GM19463 (cell line): ENCODE data around the gene ATP2A3.

Source experiments
- ATAC-seq: cut with Tn5 transposase; IDR thresholded peaks from one replicate; pipeline ENCODE4 v1.9.1; 2021; ENCODE audit warnings: mild to moderate bottlenecking, moderate library complexity; ENCODE audit not compliant: unreplicated experiment

ATP2A3 gene

DNA sequence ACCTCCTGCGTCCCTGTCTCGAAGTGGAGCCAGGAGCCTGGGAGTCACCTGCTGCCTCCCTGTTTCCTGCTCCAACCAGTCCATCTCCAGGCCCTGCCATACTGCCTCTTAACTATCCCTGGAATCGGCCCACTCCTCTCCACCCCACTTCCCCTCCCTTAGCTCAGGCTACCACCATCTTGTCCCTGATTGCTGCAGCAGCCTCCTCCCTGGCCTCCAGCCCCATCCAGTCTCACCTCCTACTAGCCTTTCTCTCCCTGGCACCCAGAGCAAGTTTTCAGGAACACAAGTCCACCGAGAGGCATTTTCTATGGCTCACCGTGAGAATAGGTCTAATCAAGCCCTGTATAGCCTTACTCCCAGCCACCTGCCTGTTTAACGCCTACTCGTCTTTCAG, 70.5 kb downstream of the ATP2A3 start:
- ATAC-seq = no peak

DNA sequence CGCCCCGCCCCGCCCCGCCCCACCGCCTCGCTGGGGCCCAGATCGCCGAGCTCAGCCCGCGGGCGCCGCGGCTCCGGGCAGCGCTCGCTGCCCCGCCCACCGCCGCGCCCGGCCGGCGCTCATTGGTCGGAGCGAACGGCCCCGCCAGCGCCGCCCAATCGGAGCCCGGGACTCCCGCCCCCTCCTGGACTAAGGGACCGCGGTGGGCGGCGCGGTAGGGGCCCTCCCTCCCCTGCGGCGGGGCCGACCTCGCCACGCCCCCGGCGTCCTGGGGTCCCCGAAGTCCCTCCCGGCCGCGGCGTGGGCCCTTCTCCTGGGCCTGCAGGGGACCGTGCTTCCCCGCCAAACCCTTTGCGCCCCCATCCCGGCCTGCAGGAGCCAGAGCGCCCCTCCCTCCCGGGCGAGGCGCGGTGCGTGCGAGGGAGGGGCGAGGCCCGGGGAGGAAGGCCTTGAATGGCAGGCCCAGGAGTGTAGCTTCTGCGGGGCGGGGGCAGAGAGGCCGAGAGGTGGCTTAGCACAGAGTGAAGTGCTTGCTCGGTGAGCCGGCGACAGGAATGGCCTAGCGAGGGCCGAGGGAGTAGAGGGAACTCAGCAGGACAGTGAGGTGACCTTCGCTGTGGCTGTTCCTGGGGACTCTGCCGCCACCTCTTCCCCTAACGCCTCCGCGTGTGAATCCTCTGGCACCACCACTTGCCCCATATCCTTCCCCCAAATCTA, 71.1 kb downstream of the ATP2A3 start, which contains the start of gene CAMKK1:
TSS of gene CAMKK1 (minus strand) at position 51 of the 717 bp plus-strand sequence. CDS start 7,366 bp downstream, outside the sequence.
- ATAC-seq = peak; percentile 92

DNA sequence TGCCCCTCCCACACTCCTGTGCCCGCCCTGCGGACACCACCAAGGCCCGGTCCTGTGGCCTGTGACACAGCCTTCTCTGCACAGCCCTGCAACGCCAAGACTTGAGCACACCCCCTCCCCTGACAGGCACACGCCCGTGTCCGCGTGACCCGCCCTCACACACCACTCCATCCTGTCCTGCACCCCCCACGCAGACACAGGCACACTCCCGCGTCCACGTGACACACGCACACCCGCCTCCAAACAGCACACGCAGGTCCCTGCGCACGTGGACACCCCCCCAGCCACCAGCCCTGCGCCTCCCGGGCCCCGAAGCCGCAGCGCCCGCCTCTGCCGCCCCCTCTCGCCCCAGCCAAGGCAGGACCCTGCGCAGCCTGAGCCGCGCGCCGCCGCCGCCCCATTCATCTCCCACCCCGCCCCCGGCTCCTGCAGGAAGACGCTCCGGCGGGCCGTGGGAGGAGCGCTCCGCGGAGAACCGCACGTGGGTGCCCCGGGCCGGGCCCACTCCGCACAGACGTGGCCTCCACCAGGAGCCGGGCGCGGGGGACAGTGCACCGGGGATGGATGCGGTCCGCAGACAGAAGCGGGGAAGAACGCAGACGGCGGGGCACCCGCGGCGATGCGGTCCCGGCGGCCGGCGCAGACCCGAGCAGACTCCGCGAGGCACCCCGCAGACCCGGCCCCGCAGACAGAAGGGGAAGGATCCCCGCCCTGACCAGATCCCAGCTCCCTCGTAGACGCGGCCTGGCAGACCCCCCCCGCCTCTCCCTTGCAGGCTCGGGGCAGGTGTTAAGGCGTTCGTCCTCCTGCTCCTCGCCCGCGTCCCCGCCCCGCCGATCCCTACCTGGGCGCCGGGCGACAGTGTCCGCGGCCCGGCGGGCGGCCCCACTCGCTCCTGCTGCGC, 71.9 kb downstream of the ATP2A3 start:
- ATAC-seq = no peak

DNA sequence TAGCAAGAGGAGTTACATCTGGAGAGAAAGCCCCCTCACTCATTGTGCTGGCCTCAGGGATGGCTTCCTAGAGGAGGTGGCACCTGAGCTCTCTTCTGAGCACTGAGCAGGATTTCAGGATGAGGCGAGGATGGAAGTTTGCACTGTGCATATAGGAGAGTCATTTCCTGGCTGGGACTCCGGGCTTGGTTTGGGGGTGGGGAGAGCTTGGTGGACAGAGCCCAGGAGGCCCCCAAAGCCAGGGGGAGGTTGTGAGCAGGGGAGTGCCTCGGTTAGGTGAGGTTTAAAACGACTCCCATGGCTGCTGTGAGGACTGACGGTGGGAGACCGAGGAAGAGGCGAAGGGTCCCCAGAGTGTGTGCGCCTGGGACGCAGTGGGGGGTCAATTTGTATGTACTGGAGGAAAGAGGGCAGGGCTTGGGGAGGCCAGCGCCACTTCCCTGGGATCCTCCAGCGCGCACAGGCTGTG, 72.6 kb downstream of the ATP2A3 start:
- ATAC-seq = no peak

DNA sequence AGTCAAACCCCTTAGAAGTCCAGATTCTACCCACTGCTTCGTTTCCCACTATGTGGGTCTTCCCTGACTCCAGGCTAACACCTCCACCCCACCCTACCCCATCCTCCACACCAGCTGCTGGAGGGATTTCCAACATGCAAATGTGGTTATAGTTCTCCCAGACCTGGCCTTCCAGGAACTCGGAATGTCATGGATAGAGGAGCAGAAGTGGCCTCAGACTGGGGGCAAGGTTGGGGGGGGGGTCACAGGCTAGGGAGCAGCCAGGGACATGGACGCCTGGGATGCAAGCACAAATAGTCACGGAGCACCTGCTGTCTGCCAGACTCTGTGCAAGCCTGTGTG, 73.4 kb downstream of the ATP2A3 start:
- no peak for ATAC-seq

DNA sequence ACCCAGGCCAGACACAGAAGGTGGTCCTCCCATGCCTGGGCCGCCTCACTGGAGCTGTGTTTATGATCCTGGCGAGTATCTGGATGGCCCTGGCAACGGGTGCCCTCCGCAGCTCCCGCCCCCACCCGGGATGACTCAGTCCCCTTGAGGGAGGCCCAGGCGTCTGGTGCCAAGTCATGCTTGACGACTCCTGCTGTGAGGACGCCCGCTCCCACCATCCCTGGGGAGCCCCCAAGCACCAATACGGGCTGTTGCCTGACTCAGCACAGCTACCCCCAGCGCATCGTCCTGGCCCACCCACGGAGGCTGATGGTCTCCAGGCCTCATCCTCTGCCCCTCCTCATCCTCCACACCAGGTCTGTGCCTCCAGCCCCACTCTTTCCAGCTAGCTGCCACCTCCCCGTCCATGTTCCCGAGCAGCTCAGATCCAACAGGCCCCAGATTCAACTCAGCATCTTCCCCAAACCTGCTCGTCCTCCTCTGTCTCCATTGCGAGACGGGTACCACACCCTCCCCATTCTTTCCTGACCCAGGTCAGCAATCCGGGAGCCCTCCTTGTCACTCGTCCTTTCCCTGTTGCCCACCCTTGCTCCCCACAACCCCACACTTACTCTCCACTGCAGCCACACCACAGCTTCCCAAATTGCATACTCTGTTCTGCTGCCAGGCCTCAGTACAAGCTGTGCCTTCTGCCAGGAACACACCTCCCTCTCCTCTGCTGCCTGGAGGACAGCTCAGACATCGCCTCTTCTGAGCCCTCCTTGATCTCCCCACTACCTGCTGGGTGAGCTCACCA, 74.0 kb downstream of the ATP2A3 start:
- no peak for ATAC-seq

DNA sequence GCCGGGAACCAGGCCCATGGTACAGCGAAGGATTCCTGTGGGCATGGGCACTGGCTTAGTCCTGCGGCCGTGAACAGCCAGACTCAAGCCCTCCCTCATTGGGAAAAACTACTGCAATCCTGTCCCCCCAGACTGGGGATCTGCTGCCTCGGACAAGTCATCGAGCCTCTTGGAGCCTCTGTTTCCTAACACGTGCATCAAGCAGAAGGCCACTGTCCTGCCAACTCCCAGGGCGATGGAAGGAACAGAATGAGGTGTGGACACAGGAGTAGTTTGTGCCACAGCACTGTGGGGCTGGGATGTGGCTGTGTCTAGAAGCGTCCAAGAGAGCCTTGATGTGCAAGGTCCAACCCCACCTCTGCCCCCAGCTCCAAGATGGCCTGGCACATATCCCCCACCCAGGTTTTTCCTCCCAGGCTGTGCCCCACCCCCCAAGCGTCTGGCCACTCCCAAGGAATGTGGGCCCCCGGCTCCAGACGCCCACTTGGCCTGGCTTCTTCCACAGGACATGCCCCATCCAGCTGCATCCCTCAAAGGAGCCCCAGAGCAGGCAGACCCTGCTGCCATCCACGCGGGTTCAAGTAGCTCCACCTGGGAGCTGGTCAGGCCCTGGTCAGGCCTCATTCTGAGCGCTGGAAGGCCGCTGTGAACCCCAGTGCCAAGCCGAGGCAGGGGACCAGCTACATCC, 74.8 kb downstream of the ATP2A3 start:
- ATAC-seq = no peak

DNA sequence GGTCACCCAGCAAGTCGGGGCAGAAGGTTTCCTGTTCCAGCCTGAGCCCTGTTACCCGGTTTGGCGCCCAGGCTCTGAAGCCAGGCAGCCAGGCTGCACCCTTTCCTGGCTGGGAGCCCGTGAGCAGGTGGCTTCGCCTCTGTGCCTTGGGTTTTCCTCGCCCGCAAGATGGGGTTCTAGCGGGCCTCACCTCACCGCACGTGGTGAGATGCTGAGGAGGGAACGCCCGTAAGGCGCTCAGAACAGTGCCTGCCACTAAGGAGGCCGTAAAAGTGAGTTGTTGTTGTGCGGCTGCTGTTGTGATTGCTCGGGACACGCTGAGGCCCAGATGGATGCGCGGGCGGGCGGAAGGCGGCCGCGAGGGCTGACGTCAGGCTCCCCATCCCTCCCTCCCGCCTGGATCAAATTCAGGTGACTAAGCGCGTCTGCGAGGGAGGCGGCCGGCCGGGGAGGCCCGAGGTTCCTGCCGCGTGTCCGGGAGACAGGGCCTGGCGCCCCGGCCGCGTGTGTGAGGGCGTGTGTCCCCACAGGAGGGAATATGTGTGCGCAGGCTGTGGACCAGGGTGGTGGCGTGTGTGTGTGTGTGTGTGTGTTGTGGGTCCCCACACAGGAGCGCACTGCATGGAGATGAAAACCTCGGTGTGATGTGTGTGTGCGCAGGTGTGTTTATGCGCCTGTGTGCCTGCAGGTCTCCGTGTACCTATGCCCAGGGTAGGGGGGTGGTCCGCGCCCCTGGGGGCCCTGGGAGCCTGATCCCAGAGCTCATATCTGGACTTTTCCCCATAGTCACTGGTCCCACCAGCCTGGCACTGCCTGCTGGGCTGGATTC, 75.7 kb downstream of the ATP2A3 start:
- no peak for ATAC-seq

DNA sequence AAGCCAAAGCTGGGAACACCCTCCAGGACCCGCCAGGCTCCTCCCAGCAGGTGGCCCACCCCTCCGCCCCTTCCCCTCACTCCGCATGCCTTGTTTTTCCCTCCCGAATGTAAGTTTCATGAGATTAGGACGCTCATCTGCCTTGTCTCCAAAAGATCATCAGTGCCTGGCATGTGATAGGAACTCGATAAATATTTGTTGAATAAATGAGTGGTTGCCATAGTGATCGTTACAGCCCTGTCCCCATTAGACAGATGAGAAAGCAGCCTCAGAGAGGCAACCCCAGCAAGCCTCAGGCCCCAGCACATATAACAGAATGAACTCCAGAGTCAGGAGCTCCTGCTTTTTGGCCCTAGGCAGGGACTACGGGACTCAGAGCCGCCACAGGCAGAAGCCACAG, 76.4 kb downstream of the ATP2A3 start:
- ATAC-seq = no peak

DNA sequence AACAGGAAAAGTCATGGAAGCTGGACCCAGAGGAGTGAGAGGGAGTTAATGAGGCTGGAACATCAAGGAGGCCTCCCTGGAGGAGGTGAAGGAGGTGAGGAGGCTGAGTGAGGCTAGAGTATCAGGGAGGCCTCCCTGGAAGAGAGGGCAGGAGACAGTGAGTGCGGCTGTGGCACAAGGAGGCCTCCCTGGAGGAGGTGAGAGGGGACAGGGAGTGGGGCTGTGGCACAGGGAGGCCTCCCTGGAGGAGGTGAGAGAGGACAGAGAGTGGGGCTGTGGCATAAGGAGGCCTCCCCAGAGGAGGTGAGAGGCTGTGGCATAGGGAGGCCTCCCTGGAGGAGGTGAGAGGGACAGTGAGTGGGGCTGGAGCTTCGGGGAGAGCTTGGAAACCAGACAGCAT, 76.8 kb downstream of the ATP2A3 start:
- no peak for ATAC-seq

DNA sequence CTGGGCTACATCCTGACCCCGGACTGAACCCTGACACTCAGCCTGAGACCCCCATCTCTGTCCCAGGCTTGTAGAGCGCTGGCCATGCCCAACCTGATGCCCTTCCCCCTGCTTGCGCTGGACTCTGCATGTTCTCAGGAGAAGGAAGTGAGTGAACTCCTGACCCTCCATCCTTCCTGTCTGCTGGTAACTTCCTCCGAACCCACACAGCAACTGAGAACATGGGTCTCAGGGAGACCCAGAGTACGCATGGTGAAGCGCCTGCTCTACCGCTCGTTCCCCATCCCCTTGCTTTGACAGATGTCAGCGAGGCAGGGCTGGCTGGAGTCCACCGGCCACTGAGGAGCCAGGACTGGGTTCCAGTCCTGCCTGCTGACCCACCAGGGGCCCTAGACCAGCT, 77.5 kb downstream of the ATP2A3 start:
- ATAC-seq = no peak

DNA sequence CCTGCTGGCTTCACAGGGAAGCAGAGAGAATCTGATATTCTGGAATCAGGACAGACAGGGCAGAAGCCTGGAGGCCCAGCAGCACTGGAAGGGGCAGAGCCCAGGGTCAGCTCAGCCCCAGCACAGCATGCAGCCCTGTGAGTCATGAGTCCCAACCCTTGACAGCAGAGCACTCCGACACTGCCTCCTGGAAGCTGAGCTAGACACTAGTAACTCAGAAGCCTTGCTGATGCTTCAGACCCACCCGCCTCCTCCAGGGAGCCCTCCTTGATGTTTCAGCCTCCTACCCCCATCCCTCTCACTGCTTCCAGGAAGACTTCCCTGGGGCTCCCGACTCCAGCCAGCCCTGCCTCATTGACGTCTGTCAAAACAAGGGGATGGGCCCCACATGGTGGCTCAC, 78.3 kb downstream of the ATP2A3 start:
- no peak for ATAC-seq

DNA sequence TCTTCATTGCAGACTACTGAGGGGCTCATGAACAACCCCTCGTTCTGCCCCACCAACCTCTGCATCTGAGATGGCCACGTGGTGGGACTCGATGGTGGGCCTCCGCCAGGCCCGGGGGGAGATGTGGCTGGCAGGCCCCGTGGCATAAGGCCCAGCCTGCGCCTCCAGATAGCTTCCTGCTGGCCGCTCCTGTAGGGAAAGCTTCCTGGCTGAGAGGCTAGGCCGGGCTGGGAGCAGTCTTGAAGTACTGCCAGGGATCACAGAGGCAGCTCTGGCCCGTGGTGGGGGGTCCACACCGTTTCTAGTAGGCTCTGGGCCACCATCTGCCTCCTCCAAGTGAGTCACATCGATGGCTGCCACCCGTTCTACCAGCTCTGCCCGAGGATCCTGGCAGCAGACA, 79.0 kb downstream of the ATP2A3 start:
- no peak for ATAC-seq

DNA sequence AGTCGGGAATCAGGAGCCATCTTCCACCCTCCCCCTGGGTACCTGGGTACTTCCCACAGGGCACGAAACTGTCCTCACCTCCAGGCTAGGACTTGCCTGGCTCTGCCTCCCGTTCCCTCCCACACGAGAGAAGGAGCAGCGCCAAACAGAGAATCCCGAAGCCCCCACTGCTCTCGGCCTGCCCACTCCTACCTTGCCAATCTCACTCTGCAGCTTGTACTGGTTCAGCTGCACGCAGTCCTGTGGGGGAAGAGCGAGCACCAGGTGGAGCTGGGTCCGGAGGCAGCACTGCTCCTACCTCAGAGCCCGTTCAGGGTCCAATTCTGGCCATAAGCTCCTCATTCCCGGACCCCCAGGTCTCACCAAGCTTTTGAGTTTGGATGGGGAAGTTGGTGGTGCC, 80.0 kb downstream of the ATP2A3 start:
- no peak for ATAC-seq

DNA sequence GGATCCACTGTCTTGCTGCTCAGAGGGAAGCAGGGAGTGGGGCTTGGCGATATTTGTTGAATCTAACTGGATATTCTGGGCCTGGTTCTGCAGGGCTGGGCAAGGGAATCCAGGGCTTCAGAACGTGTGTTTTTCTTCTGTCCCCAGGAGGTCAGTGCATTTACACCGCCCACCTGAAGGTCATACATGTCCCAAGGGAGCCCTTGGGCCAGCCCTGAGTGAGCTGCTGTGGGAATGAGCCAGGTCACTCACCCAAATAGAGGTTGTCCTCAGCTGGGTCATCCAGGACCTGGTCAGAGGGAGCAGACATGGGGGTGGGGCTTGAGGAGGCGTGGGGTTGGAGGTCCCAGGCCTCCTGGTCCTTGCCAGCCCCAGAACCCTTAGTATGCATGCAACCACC, 82.0 kb downstream of the ATP2A3 start:
- no peak for ATAC-seq

DNA sequence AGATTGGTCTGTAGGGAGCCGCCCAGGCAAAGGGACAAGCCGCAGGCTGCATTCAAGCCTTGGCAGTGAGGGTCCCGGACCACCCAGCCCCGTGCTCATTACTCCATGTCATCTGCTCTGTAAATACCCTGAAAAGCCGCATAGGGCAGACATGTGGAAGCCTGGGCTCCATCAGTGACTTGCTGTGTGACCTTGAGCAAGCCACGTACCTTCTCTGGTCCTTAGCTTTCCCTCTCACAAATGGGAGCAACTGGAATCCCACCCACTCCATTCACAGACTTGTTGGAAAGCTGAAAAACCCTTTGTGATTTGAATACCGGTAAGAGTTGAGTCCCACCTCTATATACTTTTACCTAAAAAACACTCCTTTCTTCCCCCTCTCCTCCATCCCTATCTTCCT, 83.3 kb downstream of the ATP2A3 start:
- ATAC-seq = no peak

DNA sequence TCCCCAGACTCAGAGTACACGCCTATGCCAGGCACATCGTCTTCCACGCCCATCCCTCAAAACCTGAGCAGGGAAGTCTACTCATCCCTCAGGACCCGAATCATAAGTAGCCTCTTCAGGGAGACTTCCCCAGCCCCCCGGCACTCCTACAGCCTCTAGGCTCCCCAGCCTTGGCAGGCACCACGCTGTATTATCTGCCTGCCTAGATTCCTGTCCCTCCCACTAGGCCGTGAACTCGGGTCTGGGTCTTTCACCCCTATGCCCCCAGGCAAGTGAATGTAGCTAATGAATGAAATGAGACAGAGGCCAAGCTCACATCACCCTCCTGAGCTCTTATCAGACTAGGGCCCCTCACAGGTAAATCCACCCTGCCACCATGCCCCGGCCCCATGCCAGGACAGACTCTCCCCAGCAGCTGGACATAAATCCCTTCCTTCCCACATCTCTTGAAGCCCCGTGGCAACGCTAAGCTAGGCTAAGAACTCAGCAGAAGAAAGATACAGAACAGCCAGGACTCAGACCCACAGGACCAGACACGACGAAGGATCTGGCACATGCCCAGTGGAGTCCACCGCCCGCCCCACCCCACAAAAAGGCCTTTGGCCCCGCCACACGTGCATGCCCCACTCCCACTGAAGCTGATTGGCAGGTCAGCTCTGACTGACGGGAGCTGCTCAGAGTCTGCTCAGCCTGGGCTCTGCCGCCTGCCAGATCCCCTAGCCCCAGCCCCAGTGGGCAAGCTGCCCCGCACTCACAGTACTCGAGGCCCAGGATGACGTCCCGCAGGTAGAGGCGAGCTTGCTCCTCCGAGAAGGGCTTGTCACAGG, 84.4 kb downstream of the ATP2A3 start:
- ATAC-seq = no peak

DNA sequence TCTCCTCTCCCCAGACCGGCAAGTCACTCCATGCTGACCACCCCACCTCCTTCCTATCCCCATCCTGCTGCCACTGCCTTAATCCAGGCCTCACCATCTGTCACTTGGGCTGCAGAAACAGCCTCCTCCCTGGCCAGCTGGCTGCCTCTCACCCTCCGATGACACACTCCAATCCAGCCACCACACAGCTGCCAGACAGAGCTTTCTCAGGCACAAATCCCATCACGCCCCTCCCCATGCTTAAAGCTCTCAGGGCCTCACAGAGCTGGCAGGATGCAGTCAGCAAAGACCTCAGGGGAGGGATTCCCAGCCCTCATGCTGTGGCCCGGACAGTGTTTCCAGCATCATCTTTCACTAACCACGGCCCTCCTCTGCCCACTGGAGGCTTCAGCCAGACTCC, 85.1 kb downstream of the ATP2A3 start:
- no peak for ATAC-seq

DNA sequence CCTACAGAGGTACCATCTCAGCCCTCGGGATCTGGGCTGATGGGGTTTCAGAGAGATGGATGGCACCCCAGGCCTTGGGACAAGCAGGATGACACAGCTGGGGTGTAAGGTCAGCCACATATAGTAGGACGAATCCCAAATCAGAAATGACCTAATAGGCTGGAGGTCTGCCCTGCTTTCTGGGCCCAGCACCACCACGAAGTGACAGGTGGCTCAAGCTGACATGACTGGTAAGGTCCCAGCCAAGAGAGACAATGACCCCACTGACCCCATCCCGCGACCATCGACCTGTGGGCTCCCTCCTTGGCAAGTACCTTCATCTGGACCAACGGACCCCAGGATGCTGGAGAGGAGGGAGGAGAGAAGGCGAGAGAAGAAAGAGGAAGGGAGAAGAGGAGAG, 87.0 kb downstream of the ATP2A3 start:
- ATAC-seq = no peak
